HepG2 (cell line): Measurements from ENCODE around the gene COG4. TPM values are rescaled to one million over a fixed set of nuclear protein-coding genes. Genes with fewer than 3 reads are reported as not detected.

Experiments used
- ATF1 ChIP-seq: IDR thresholded peaks from 2 replicates; pipeline ENCODE4 v1.6.1; 2016; ENCODE audit warnings: mild to moderate bottlenecking, control low read depth
- BRD4 ChIP-seq: sonication (generic); formaldehyde crosslinking; IDR thresholded peaks from 2 replicates; pipeline ENCODE4 v1.4.0; 2020; ENCODE audit warnings: missing genetic modification reagents
- GLI4 ChIP-seq: sonication (generic); formaldehyde crosslinking; IDR thresholded peaks from 2 replicates; pipeline ENCODE4 v1.5.1; 2020; ENCODE audit warnings: missing genetic modification reagents, mild to moderate bottlenecking, moderate library complexity, borderline replicate concordance
- MAZ ChIP-seq, 2 experiments: sonication (generic) in 1 of 2; formaldehyde crosslinking in 1 of 2; IDR thresholded peaks; 2 replicates each; pipeline versions ENCODE4 v1.5.0 to v1.6.1; 2012 to 2020; ENCODE audit warnings: low read depth in 2 of 2, mild to moderate bottlenecking in 2 of 2, borderline replicate concordance in 1 of 2, improper control_type of control experiment in 1 of 2, low read length in 1 of 2, missing genetic modification reagents in 1 of 2, moderate library complexity in 1 of 2
- NFAT5 ChIP-seq: sonication (generic); formaldehyde crosslinking; IDR thresholded peaks from 2 replicates; pipeline ENCODE4 v1.4.0; 2020; ENCODE audit warnings: missing genetic modification reagents
- NFIB ChIP-seq: sonication (generic); formaldehyde crosslinking; IDR thresholded peaks from 2 replicates; pipeline ENCODE4 v1.9.0; 2021; ENCODE audit warnings: missing genetic modification reagents, mild to moderate bottlenecking, borderline replicate concordance
- PAX8 ChIP-seq: sonication (generic); formaldehyde crosslinking; IDR thresholded peaks from 2 replicates; pipeline ENCODE4 v1.8.0; 2022; ENCODE audit warnings: mild to moderate bottlenecking, missing genetic modification reagents, borderline replicate concordance
- PITX1 ChIP-seq: sonication (generic); formaldehyde crosslinking; IDR thresholded peaks from 2 replicates; pipeline ENCODE4 v1.5.1; 2020; ENCODE audit warnings: mild to moderate bottlenecking, missing genetic modification reagents
- TFDP1 ChIP-seq: IDR thresholded peaks from 2 replicates; pipeline ENCODE4 v1.6.1; 2016; ENCODE audit warnings: missing compliant biosample characterization, missing genetic modification reagents, borderline replicate concordance
- YEATS4 ChIP-seq: sonication (generic); formaldehyde crosslinking; IDR thresholded peaks from 2 replicates; pipeline ENCODE4 v1.4.0; 2020; ENCODE audit warnings: missing genetic modification reagents, borderline replicate concordance
- ZNF274 ChIP-seq: sonication (generic); formaldehyde crosslinking; IDR thresholded peaks from 2 replicates; pipeline ENCODE4 v1.5.1; 2020; ENCODE audit warnings: mild to moderate bottlenecking, missing genetic modification reagents
- ZNF44 ChIP-seq: sonication (generic); formaldehyde crosslinking; IDR thresholded peaks from 2 replicates; pipeline ENCODE4 v1.5.1; 2020; ENCODE audit warnings: mild to moderate bottlenecking, missing genetic modification reagents
- ZNF547 ChIP-seq: sonication (generic); formaldehyde crosslinking; IDR thresholded peaks from 2 replicates; pipeline ENCODE4 v1.5.1; 2020; ENCODE audit warnings: mild to moderate bottlenecking, missing genetic modification reagents
- ZNF558 ChIP-seq: sonication (generic); formaldehyde crosslinking; IDR thresholded peaks from 2 replicates; pipeline ENCODE4 v1.9.0; 2022; ENCODE audit warnings: mild to moderate bottlenecking, missing genetic modification reagents, borderline replicate concordance
- ZNF577 ChIP-seq: sonication (generic); formaldehyde crosslinking; IDR thresholded peaks from 2 replicates; pipeline ENCODE4 v1.4.0; 2020; ENCODE audit warnings: mild to moderate bottlenecking, low read depth, missing genetic modification reagents, borderline replicate concordance
- ZNF598 ChIP-seq: sonication (generic); formaldehyde crosslinking; IDR thresholded peaks from 2 replicates; pipeline ENCODE4 v1.5.1; 2020; ENCODE audit warnings: mild to moderate bottlenecking, missing genetic modification reagents, borderline replicate concordance
- ZNF747 ChIP-seq: sonication (generic); formaldehyde crosslinking; IDR thresholded peaks from 2 replicates; pipeline ENCODE4 v1.8.1; 2023; ENCODE audit warnings: missing genetic modification reagents, mild to moderate bottlenecking, borderline replicate concordance
- polyA plus RNA-seq, 8 experiments: library from polyadenylated mRNA; depleted of rRNA in 3 of 8; stranded (reverse) in 7 of 8; unstranded in 1 of 8; fragments of >200 nt; fragmentation: Illumina TruSeq in 4 of 8; extraction: Trizol in 4 of 8; gene quantifications; 2 replicates each; pipeline versions ENCODE4 v1.2.1 to v1.2.3, GENCODE V29; 2011 to 2016; ENCODE audit warnings: low read depth in 4 of 8, missing spikeins in 1 of 8, mixed read lengths in 1 of 8; ENCODE audit not compliant: insufficient read depth in 1 of 8
- total RNA-seq, 5 experiments: library from RNA; depleted of rRNA; stranded (reverse); fragments of >200 nt; fragmentation: Illumina TruSeq; extraction: Trizol; gene quantifications; 2 replicates each; pipeline ENCODE4 v1.2.3, GENCODE V29; 2016; ENCODE audit warnings: low read depth in 1 of 5

Gene COG4
- total and polyA plus RNA-seq, 2 of the 13 experiments (the other 11 are each of a cell fraction or from before 2014, with no cell fraction given) = 51.1 to 73.8 TPM

- TF ChIP-seq ZNF274 (peak; percentile 81; the same call in 1 of the 2 replicates), YEATS4 (CRISPR knock-in tag) (0 out of 2 replicates have a peak, but pooled peaks have one; percentile 11), ZNF558 (peak; percentile 18; the same call in 1 of the 2 replicates), ZNF577 (CRISPR knock-in tag) (no peak), PITX1 (peak; percentile 41; the same call in 1 of the 2 replicates), NFAT5 (CRISPR knock-in tag) (no peak), ZNF598 (CRISPR knock-in tag) (peak; percentile 89; the same call in 1 of the 2 replicates), PAX8 (CRISPR knock-in tag) (no peak), NFIB (CRISPR knock-in tag) (no peak), GLI4 (CRISPR knock-in tag) (peak; percentile 65; the same call in 1 of the 2 replicates), MAZ (IDR thresholded peaks at IDR 0.05; ENCODE audit: borderline replicate concordance, low read depth, low read length) (no peak), MAZ (CRISPR knock-in tag; IDR thresholded peaks at IDR 0.05; ENCODE audit: low read depth) (0 out of 2 replicates have a peak, but pooled peaks have one; percentile 8), ZNF44 (CRISPR knock-in tag) (0 out of 2 replicates have a peak, but pooled peaks have one; percentile 37), BRD4 (CRISPR knock-in tag) (peak; percentile 26; the same call in 1 of the 2 replicates), TFDP1 (0 out of 2 replicates have a peak, but pooled peaks have one; percentile 38), ZNF747 (CRISPR knock-in tag) (0 out of 2 replicates have a peak, but pooled peaks have one; percentile 5), ATF1 (no peak), ZNF547 (CRISPR knock-in tag) (0 out of 2 replicates have a peak, but pooled peaks have one; percentile 23)
Observed at GRCh38 chr16:70437582-70438557, 85.5 kb downstream of the COG4 start (continued).
